GM18508 (cell line): ENCODE data around the gene GAL3ST3.
"Not testable (repeated sequence)": the region's sequence is repeated elsewhere in the genome, so short reads cannot be mapped to it uniquely, and the experiment has no call there.

Source experiments
- ATAC-seq: cut with Tn5 transposase; IDR thresholded peaks from one replicate; pipeline ENCODE4 v1.9.1; 2021; ENCODE audit warnings: moderate number of reproducible peaks; ENCODE audit not compliant: insufficient read depth, unreplicated experiment

Gene GAL3ST3

DNA sequence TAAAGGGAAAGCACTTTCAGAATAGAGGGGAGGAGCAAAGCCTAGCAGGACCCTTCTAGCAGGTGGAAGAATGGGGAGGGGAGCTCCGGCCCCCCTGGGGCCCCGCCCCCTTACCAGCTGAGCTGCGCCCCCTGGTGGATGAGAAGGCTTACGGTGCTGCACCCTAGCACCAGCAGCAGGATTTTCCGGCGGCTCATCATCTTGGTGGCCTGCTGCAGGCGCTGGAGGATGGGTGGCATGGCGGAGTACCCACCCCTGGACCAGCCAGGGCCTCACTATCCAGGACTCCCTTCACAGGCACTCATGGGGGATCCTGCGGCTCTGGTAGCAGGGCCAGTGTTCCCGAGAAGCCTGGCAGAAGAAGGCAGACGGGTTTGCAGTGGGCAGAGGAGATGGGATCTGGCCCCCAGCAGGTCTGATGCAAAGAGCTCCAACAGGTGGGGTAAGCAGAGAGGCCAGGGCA, 3.8 kb downstream of the GAL3ST3 start:
- ATAC-seq = no peak

GRCh38 chr11:66044757-66045156, 4.2 kb downstream of the GAL3ST3 start:
- ATAC-seq = no peak

- ATAC-seq = no peak
Measured at GRCh38 chr11:66042996-66043906, 5.7 kb downstream of the GAL3ST3 start.

DNA sequence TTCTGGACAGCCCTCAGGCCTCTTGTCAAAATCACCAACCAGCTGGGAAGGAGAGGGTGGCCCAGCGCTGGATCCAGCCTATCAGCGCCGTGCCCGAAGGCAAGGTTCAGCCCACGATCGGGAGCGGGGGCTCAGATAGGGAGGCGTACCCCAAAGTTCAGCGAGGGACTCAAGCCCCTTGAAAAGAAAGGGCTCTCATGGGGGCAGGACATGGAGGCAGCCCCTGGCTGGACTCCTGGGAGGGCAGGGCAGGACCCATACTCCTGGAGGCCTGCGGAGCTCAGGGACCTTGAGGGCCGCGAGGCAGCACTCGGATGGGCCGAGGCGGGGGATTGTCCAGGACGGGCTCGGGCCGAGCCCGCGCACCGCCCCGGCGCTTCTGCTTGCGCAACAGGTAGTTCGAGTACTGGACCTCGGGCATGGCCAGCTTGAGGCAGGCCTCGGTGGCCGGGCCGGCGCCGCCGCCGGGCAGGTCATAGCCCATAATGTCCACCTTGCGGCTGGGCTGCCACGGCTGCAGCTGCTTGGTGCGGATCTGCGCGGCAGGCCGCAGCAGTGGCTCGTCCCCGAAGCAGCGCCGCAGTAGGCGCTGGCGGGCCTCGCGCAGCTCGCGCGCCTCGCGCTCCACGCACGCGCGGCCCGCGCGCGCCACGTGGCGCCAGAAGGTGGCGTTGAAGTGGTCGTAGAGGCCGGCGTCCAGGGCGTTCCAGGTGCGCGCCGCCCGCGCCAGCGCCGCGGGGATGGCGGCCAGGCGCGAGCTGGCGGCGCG, 6.5 kb downstream of the GAL3ST3 start:
- ATAC-seq = no peak

DNA sequence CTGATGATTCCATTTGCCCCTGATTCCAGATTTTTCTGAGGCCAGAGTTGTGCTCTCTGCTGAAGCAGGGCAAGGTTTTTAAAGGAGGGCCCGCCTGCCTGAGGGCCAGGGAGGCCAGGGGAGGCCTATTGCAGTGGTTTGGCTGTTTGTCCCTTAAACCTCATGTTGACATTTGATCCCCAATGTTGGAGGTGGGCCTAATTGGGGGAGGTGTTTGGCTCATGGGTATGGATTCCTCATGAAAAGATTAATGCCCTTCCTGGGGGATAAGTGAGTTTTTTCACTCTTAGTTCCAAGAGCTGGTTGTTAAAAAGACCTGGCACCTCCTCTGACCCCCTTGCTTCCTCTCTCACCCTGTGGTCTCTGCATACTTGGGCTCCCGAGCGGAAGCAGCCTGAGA, 9.2 kb downstream of the GAL3ST3 start:
- ATAC-seq = no peak

GRCh38 chr11:66037327-66037726, 11.6 kb downstream of the GAL3ST3 start:
- no peak for ATAC-seq

DNA sequence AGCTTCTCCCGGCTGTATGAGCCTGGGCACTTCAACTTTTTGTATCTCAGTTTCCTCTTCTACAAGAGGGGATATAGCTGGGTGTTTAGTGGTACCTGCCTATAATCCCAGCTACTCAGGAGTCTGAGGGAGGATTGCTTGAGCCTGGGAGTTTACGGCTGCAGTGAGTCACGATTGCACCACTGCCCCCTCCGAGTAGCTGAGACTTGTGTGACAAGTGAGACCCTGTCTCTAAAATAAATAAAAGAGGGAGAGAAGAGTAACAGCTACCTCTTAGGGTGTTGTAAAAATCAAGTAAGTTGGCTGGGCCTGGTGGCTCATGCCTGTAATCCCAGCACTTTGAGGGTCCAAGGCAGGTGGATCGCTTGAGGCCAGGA, 12.6 kb downstream of the GAL3ST3 start:
- ATAC-seq = no peak

GRCh38 chr11:66035653-66036333, 13.2 kb downstream of the GAL3ST3 start:
- no peak for ATAC-seq

DNA sequence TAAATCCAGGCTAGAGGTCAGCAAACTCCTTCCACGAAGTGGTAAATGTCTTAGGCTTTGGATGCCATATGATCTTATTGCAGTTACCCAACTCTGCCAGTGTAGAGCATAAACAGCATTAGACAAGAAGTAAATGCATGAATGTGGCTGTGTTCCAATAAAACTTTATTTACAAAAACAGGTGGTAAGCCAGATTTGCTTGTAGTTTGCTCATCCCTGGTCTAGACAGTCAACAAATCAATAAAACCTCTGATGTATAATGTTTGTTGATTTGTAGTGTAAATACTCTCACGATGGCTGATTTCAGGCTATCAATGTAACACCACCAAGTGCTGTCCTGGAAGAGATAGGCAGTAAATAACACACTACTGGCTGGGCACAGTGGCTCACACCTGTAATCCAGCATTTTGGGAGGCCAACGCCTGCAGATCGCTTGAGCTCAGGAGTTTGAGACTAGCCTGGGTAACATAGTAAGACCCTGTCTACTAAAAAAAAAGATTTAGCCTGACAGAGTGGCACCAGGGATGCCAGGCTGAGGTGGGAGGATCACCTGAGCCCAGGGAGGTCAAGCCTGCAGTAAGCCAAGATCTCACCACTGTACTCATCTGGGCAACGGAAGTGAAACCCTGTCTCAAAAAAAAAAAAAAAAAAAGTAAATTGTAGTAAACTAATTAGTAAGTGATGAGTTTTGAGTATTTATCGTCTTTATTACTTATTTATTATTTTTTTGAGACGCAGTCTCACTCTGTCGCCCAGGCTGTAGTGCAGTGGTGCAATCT, 15.8 kb downstream of the GAL3ST3 start:
- no peak for ATAC-seq

DNA sequence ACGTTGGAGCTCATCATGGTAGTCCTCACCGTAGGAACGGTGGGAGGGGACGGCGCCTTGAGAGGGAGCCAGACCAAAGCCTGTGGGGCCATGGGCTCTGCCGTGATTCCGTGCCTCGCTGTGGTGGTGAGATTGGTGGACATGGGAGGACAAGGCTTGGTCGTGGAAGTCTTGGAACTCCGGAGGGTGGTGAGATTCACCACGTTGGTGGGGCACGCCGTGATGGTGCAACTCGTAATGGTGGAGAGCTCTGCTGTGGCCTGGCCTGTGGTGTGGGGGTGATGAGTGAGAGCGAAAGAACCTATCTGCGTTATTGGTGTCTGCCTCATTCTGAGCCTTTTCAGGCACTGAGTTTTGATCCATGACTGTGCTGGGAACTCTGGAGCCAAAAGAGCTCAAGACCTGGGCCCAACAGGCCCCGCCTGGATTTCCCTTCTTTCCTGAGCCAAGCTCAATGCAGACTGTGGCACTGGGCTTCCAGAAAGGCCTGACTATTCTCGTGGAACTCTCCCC, 22.9 kb downstream of the GAL3ST3 start, which contains the start of gene CATSPER1:
CATSPER1 (minus strand) TSS at position 463 of the 513 bp plus-strand sequence; CDS start at position 363, 100 bp downstream.
- no peak for ATAC-seq

GRCh38 chr11:66023186-66023440, 25.8 kb downstream of the GAL3ST3 start:
- not testable (repeated sequence) for ATAC-seq

DNA sequence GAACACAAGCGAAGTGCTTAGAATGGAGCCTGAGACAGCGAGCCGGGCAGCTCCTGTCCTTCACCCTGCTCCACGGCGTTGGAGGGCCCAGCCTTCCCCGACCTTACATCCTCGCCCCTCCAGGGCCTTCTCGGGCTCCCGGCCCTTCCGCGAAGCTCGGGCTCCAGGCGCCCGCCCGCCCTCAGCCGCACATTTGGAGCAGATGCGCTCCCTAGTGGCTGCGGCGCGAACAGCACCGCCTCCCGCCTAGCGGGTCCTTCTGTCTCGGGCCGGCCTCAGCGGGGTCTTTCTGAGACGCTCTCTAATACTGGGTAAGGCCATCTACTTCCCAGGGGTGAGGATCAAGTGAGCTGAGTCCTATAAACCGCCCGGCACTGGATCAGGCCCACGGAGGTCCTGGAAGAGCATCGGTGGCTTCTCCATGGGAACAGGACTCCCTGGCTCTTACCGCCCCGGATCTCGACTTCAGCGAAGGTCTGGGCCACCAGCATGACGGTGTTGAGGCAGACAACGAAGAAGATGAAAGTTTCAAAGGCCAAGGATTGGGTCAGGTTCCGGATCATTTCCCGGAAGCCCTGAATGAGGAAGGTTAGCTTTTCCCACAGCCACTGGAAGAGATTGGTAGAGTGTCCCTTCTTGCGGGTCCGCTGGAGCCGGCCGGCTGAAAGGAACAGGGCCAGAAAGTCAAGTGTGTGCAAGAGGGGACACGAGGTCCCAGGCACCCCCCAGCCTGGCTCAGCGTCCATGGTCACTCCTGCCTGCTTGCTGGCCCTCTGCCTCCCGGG, 26.4 kb downstream of the GAL3ST3 start:
- ATAC-seq = no peak

GRCh38 chr11:66020618-66021357, 28.2 kb downstream of the GAL3ST3 start:
- no peak for ATAC-seq

- no peak for ATAC-seq
Measured at GRCh38 chr11:66020212-66020611, 28.7 kb downstream of the GAL3ST3 start.

- no peak for ATAC-seq
Measured at GRCh38 chr11:66017321-66017720, 31.6 kb downstream of the GAL3ST3 start.

DNA sequence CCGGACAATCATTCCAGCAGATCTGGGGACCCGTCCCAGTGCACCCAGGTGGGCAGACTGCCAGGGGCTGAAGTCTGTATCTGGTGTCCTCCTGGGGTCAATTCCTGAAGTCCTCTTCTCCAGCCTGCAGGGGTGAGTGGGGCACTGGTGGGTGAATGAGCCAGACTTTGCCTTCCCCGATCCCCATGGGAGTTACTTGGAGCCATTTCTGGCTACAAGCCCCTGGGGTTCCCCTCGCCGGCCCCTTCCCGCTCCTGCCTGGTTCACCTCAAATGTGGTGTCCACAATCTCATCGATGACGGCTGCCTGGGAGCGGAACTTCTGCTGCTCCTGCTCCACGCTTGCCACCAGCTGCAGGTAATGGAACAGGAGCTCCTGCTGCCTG, 32.2 kb downstream of the GAL3ST3 start:
- ATAC-seq = no peak

GRCh38 chr11:66015936-66016792, 32.8 kb downstream of the GAL3ST3 start:
- no peak for ATAC-seq

DNA sequence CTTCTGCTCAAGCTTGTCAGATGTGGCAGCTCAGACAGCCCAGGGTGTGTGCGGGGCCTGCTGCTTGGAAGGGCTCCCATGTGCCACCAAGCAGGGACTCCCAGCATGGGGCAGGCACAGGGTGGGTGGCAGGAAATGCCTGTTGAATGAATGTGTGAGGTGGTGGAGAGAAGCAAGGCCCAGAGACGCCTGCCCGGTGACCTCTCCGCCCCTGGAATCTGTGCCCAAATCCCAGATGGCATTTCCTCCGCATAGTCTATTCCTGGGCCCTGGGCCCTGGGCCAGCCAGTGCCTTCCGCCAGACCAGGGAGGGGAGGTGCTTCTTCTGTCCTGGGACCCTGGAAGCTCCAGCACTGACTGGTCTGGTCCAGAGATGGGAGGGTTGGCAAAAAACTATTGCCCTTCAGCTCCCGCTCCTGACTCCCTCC, 33.5 kb downstream of the GAL3ST3 start:
- no peak for ATAC-seq
